Naive thymus-derived CD4-positive, alpha-beta T cell (primary cell): ENCODE measurements around the gene ITPRIPL1. TPM values are rescaled to one million over a fixed set of nuclear protein-coding genes. Genes with fewer than 3 reads are reported as not detected.

Experiments used
- ATAC-seq: fragments of 150-1000 bp; cut with Tn5 transposase; 2 replicates; pipeline ENCODE4 v1.10.0; 2021; ENCODE audit warnings: mild to moderate bottlenecking, moderate library complexity
- CTCF ChIA-PET: fragments of 350-600 bp; sonication (Branson Sonifier 250); formaldehyde crosslinking; loops from one replicate; lab custom pipeline; 2021; ENCODE audit warnings: antibody characterized with exemption; lab: Charles Lee
- POLR2A ChIA-PET: fragments of 350-600 bp; sonication (Branson Sonifier 250); formaldehyde crosslinking; loops from one replicate; lab custom pipeline; 2021; ENCODE audit warnings: antibody characterized with exemption, inconsistent platforms; lab: Charles Lee
- DNase-seq, 9 donors: peaks; one replicate each; pipeline versions ENCODE4 v3.0.0 to v3.0.0-alpha.2; 2020 to 2022; ENCODE audit warnings: mixed read lengths in 1 of 9
- H3K27ac ChIP-seq: one replicate; pipeline ENCODE4 v1.7.0; 2013; ENCODE audit warnings: mild to moderate bottlenecking, low read depth, low read length, moderate library complexity
- H3K27me3 ChIP-seq, 2 donors: one replicate each; pipeline ENCODE4 v1.7.0; 2013; ENCODE audit warnings: low read length in 2 of 2, mild to moderate bottlenecking in 2 of 2, moderate library complexity in 2 of 2; ENCODE audit not compliant: control insufficient read depth in 2 of 2, insufficient read depth in 2 of 2
- H3K36me3 ChIP-seq, 3 experiments: 1 replicate in 2 of 3; 2 replicates in 1 of 3; pipeline ENCODE4 v1.7.0; 2013; ENCODE audit warnings: low read length in 3 of 3, mild to moderate bottlenecking in 3 of 3, moderate library complexity in 1 of 3; ENCODE audit not compliant: insufficient read depth in 3 of 3, control insufficient read depth in 2 of 3
- H3K4me1 ChIP-seq, 2 donors: one replicate each; pipeline ENCODE4 v1.7.0; 2013; ENCODE audit warnings: low read length in 2 of 2, mild to moderate bottlenecking in 2 of 2, moderate library complexity in 1 of 2; ENCODE audit not compliant: control insufficient read depth in 2 of 2, insufficient read depth in 2 of 2
- H3K4me3 ChIP-seq: 2 replicates; pipeline ENCODE4 v1.7.0; 2013; ENCODE audit warnings: mild to moderate bottlenecking, low read length
- H3K9me3 ChIP-seq, 3 experiments: 1 replicate in 2 of 3; 2 replicates in 1 of 3; pipeline ENCODE4 v1.7.0; 2013; ENCODE audit warnings: low read length in 3 of 3; ENCODE audit not compliant: control insufficient read depth in 2 of 3
- H3K27ac Mint-ChIP-seq, 9 donors: one replicate each; pipeline ENCODE4 v1.8.0; 2020 to 2022; ENCODE audit warnings: mixed read lengths in 9 of 9, mild to moderate bottlenecking in 8 of 9, moderate library complexity in 5 of 9, inconsistent platforms in 2 of 9
- H3K27me3 Mint-ChIP-seq, 5 donors: one replicate each; pipeline ENCODE4 v1.8.0; 2021 to 2022; ENCODE audit warnings: mixed read lengths in 5 of 5, mild to moderate bottlenecking in 1 of 5
- H3K36me3 Mint-ChIP-seq, 5 donors: one replicate each; pipeline ENCODE4 v1.8.0; 2020 to 2022; ENCODE audit warnings: mixed read lengths in 5 of 5, mild to moderate bottlenecking in 3 of 5, inconsistent platforms in 1 of 5
- H3K4me1 Mint-ChIP-seq, 7 donors: one replicate each; pipeline ENCODE4 v1.8.0; 2020 to 2022; ENCODE audit warnings: mixed read lengths in 7 of 7, mild to moderate bottlenecking in 3 of 7, inconsistent platforms in 1 of 7
- H3K4me3 Mint-ChIP-seq, 10 donors: one replicate each; pipeline ENCODE4 v1.8.0; 2020 to 2022; ENCODE audit warnings: mild to moderate bottlenecking in 10 of 10, mixed read lengths in 10 of 10, moderate library complexity in 6 of 10, inconsistent platforms in 2 of 10
- H3K9me3 Mint-ChIP-seq, 11 donors: one replicate each; pipeline ENCODE4 v1.8.0; 2020 to 2022; ENCODE audit warnings: mixed read lengths in 11 of 11, mild to moderate bottlenecking in 4 of 11, inconsistent platforms in 1 of 11, moderate library complexity in 1 of 11
- intact Hi-C, 2 donors: fragments of 100-400 bp; cut with micrococcal nuclease; formaldehyde crosslinking; loops; one replicate each; pipeline ENCODE4 v1.15.1; 2023
- polyA plus RNA-seq, 2 donors: library from polyadenylated mRNA; unstranded; fragments of 300-500 nt; fragmentation: Illumina TruSeq; gene quantifications; one replicate each; pipeline ENCODE4 v1.2.3, GENCODE V29; 2021
- total RNA-seq, 6 experiments: library from RNA in 5 of 6; stranded (reverse) in 5 of 6; gene quantifications; 1 replicate in 5 of 6; 2 replicates in 1 of 6; pipeline ENCODE4 v1.2.3 and lab custom pipeline; 2021 to 2026

The ITPRIPL1 gene
- total and polyA plus RNA-seq, 7 experiments from 2014 or later = 0.37 to 30.4 (median 0.94) TPM

DNA sequence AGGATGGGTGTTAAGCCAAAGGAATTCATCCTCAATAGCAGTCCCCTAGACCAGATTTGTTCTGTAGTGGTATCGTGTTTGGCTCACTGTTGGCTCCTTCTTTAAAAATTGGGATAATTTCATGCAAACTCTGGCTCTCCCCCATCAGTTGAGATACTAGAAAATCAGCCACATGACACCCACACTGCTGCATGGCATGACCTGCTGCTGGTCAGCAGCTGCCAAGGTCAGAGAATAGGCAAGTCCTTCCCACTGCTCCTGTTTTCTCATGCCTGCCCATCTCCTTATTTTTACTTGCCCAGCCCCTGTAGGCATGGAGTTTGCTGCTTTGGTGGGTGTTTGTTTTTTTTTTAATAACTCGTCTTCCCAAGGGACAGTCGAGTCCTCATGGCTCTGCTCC is 18.7 kb upstream of the ITPRIPL1 start:
- H3K4me1 ChIP-seq = peaks cover 30 to 36% of the 10 kb centered on the region in 2 donors
- Mint-ChIP-seq H3K4me3 (peak overlapping the region; percentile 94 to 100 (median 99)), H3K27me3 (no peaks in the 10 kb centered on the region), H3K9me3 (peaks cover 0 to 5% (median 0%) of the 10 kb centered on the region in 11 donors), H3K4me1 (peaks cover 40 to 55% (median 51%) of the 10 kb centered on the region in 7 donors), H3K27ac (peak overlapping the region; percentile 97 to 100 (median 99)), H3K36me3 (peaks cover 13 to 36% (median 30%) of the 10 kb centered on the region in 5 donors)
- ChIA-PET CTCF (interaction anchor here (0.7 to 0.8 kb wide), 3 partner anchors 14 to 232 kb away, joined by 3 read pairs; no protein-coding TSS in a partner anchor), POLR2A (interaction anchor here (0.7 to 2.7 kb wide), 11 partner anchors 9 to 231 kb away, joined by 3 to 16 read pairs (median 5); partner anchors contain the start of genes ARID5A, CIAO1, ITPRIPL1 and TMEM127)
- peak overlapping the region; percentile 85 for H3K4me3 ChIP-seq
- ATAC-seq (no peak), DNase-seq (no peak)
- no peaks in the 10 kb centered on the region for H3K9me3 ChIP-seq
- intact Hi-C loops = loop anchor here (5.0 kb wide), 2 partner anchors 331 to 456 kb away; partner anchors contain the start of genes CNNM4 (in 1 of the 2) and KANSL3 (in 1 of the 2)
- H3K36me3 ChIP-seq = peaks cover 20 to 30% (median 22%) of the 10 kb centered on the region in 3 experiments
- peak overlapping the region; percentile 94 for H3K27ac ChIP-seq
- no peaks in the 10 kb centered on the region for H3K27me3 ChIP-seq

DNA sequence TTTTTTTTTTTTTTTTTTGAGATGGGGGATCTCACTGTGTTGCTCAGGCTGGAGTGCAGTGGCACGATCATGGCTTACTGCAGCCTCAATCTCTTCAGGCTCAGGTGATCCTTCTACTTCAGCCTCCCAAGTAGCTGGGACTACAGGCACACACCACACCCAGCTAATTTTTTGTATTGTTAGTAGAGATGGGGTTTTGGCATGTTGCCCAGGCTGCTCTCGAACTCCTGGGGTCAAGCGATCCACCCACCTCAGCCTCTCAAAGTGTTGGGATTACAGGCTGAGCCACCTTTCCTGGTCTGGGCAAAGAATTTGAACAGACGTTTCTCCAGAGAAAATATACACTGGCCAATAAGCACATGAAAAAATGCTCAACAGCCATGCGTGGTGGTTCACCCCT is 16.9 kb upstream of the ITPRIPL1 start:
- Mint-ChIP-seq H3K9me3 (peaks cover 0 to 5% (median 0%) of the 10 kb centered on the region in 11 donors), H3K27ac (no peak overlapping the region), H3K36me3 (peaks cover 0 to 29% (median 11%) of the 10 kb centered on the region in 5 donors), H3K4me3 (no peak overlapping the region), H3K27me3 (no peaks in the 10 kb centered on the region), H3K4me1 (peaks cover 24 to 50% (median 32%) of the 10 kb centered on the region in 7 donors)
- Histone ChIP-seq H3K4me1 (peaks cover 19 to 22% of the 10 kb centered on the region in 2 donors), H3K27me3 (no peaks in the 10 kb centered on the region), H3K36me3 (peaks cover 1 to 11% (median 3%) of the 10 kb centered on the region in 3 experiments), H3K9me3 (no peaks in the 10 kb centered on the region), H3K4me3 (no peak overlapping the region), H3K27ac (no peak overlapping the region)
- no peak for DNase-seq
- ChIA-PET CTCF (interaction anchor here (0.7 kb wide), 1 partner anchor 18 kb away, joined by 3 read pairs; no protein-coding TSS in a partner anchor), POLR2A (interaction anchor here (0.9 to 1.3 kb wide), 3 partner anchors 11 to 27 kb away, joined by 3 to 7 read pairs (median 3); partner anchors contain the start of gene NCAPH)
- intact Hi-C loops = loop anchor here (5.0 kb wide), 2 partner anchors 329 to 454 kb away; partner anchors contain the start of genes CNNM4 (in 1 of the 2) and KANSL3 (in 1 of the 2)
- no peak for ATAC-seq

DNA sequence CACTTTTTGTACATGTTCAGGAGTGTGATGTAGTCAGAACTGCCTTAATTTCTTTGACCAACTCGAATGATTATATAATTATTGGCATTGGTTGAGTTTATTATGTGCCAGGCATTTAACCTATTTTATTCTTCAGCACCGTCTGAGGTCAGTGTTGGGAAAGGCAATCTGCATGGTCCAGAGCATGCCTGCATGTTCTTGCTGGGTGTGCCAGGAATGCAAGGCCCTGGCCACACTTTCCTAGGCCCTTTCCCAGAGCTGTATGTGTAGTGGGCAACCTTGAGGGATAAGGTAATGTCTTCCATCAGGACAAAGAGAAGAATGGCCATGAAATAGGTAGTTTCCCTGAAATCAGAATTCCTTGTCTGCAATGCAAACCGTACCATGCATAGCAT is 10.1 kb upstream of the ITPRIPL1 start:
- ChIA-PET CTCF (no interaction called here), POLR2A (interaction anchor here (0.6 to 1.0 kb wide), 3 partner anchors 9 to 19 kb away, joined by 3 to 5 read pairs (median 3); partner anchors contain the start of gene SNRNP200)
- no peaks in the 10 kb centered on the region for H3K36me3 ChIP-seq
- DNase-seq (no peak), ATAC-seq (no peak)
- no peaks in the 10 kb centered on the region for H3K9me3 Mint-ChIP-seq
- H3K27me3 ChIP-seq = no peaks in the 10 kb centered on the region
- peaks cover 0 to 63% (median 16%) of the 10 kb centered on the region in 7 donors for H3K4me1 Mint-ChIP-seq
- peaks cover 10 to 31% of the 10 kb centered on the region in 2 donors for H3K4me1 ChIP-seq
- H3K27ac ChIP-seq = no peak overlapping the region
- no peak overlapping the region for H3K4me3 ChIP-seq
- peak overlapping the region in 3 of 10 donors; percentile 29 to 82 (median 36) for H3K4me3 Mint-ChIP-seq
- H3K36me3 Mint-ChIP-seq = peaks cover 0 to 28% (median 0%) of the 10 kb centered on the region in 5 donors
- peak overlapping the region in 4 of 9 donors; percentile 8 to 91 (median 40) for H3K27ac Mint-ChIP-seq
- intact Hi-C loops = loop anchor here in 1 of 2 donors (1.0 kb wide), 1 partner anchor 10 kb away; the partner anchor contains the start of gene SNRNP200
- no peaks in the 10 kb centered on the region for H3K9me3 ChIP-seq
- no peaks in the 10 kb centered on the region for H3K27me3 Mint-ChIP-seq

GRCh38 chr2:96315400-96316071 is 9.6 kb upstream of the ITPRIPL1 start:
- H3K4me3 ChIP-seq = no peak overlapping the region
- H3K9me3 ChIP-seq = no peaks in the 10 kb centered on the region
- ChIA-PET CTCF (no interaction called here), POLR2A (interaction anchor here (0.6 to 1.0 kb wide), 4 partner anchors 8 to 13 kb away, joined by 3 to 5 read pairs (median 4); partner anchors contain the start of gene SNRNP200)
- no peaks in the 10 kb centered on the region for H3K27me3 Mint-ChIP-seq
- peak overlapping the region in 3 of 9 donors; percentile 8 to 91 (median 61) for H3K27ac Mint-ChIP-seq
- H3K36me3 Mint-ChIP-seq = peaks cover 0 to 30% (median 0%) of the 10 kb centered on the region in 5 donors
- H3K9me3 Mint-ChIP-seq = no peaks in the 10 kb centered on the region
- peaks cover 0 to 65% (median 19%) of the 10 kb centered on the region in 7 donors for H3K4me1 Mint-ChIP-seq
- intact Hi-C loops = loop anchor here in 1 of 2 donors (1.0 kb wide), 1 partner anchor 10 kb away; the partner anchor contains the start of gene SNRNP200
- H3K27me3 ChIP-seq = no peaks in the 10 kb centered on the region
- peak overlapping the region in 4 of 10 donors; percentile 17 to 82 (median 26) for H3K4me3 Mint-ChIP-seq
- no peaks in the 10 kb centered on the region for H3K36me3 ChIP-seq
- ATAC-seq (peak; percentile 60), DNase-seq (peak in 1 of 9 donors; percentile 34)
- no peak overlapping the region for H3K27ac ChIP-seq
- H3K4me1 ChIP-seq = peaks cover 11 to 36% of the 10 kb centered on the region in 2 donors

DNA sequence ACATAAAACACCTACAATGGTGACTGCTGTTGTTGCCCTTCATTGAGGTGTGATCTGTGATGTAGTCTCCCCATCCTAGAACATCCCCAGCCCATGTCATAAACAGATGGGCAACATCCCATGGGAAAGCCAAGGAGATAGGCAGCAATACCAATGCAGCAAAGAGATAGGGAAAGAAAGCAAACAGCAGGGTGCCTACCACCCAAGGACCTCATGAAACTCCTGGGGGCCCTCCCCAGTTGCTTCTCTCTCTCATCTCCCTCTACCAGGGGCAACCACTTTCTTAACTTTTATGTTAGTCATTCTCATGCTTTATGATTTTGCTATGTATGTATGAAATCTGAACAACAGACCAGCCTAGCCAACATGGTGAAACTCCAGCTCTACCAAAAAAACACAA is 8.1 kb upstream of the ITPRIPL1 start:
- Mint-ChIP-seq H3K4me1 (peaks cover 0 to 67% (median 26%) of the 10 kb centered on the region in 7 donors), H3K4me3 (peak overlapping the region in 1 of 10 donors; percentile 64)
- POLR2A ChIA-PET = no interaction called here

DNA sequence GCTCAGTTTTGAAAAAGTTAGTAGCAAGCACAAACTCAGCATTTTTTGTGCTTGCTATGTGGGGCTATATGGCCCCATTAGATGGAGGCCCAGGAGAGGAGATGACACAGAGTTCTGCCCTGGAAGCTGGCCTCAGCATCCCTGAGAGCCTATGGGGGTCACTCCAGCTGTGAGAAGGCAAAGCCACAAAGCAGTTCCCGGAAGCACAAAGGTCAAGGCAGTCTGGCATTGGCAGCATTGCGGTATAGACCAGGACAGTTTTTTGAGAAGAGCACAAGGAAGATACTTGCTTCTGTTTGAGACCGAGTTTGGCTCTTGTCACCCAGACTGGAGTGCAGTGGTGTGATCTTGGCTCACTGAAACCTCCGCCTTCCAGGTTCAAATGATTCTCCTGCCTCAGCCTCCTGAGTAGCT is 7.5 kb upstream of the ITPRIPL1 start:
- no peak overlapping the region for H3K27ac ChIP-seq
- DNase-seq = no peak
- Mint-ChIP-seq H3K36me3 (peaks cover 0 to 26% (median 0%) of the 10 kb centered on the region in 5 donors), H3K9me3 (no peaks in the 10 kb centered on the region), H3K4me3 (peak overlapping the region in 1 of 10 donors; percentile 64), H3K27me3 (no peaks in the 10 kb centered on the region), H3K27ac (peak overlapping the region in 2 of 9 donors; percentile 11 to 91), H3K4me1 (peaks cover 0 to 63% (median 26%) of the 10 kb centered on the region in 7 donors)
- no peaks in the 10 kb centered on the region for H3K9me3 ChIP-seq
- no peak overlapping the region for H3K4me3 ChIP-seq
- ChIA-PET CTCF (interaction anchor here (0.6 kb wide), 1 partner anchor 181 kb away, joined by 3 read pairs; no protein-coding TSS in a partner anchor), POLR2A (no interaction called here)
- no peak for ATAC-seq
- H3K27me3 ChIP-seq = no peaks in the 10 kb centered on the region
- H3K4me1 ChIP-seq = peaks cover 17 to 43% of the 10 kb centered on the region in 2 donors
- intact Hi-C loops = no loop called here
- no peaks in the 10 kb centered on the region for H3K36me3 ChIP-seq

More for the DNA sequence above, 8.1 kb upstream of the ITPRIPL1 start:
- ATAC-seq (no peak), DNase-seq (no peak)
- H3K36me3 Mint-ChIP-seq = peaks cover 0 to 28% (median 0%) of the 10 kb centered on the region in 5 donors
- no peaks in the 10 kb centered on the region for H3K9me3 Mint-ChIP-seq
- H3K27ac ChIP-seq = no peak overlapping the region
- H3K27me3 Mint-ChIP-seq = no peaks in the 10 kb centered on the region
- H3K9me3 ChIP-seq = no peaks in the 10 kb centered on the region
- H3K4me3 ChIP-seq = no peak overlapping the region
- H3K27me3 ChIP-seq = no peaks in the 10 kb centered on the region
- H3K27ac Mint-ChIP-seq = peak overlapping the region in 2 of 9 donors; percentile 61 to 91
- CTCF ChIA-PET = no interaction called here
- H3K4me1 ChIP-seq = peaks cover 17 to 40% of the 10 kb centered on the region in 2 donors
- intact Hi-C loops = no loop called here
- H3K36me3 ChIP-seq = no peaks in the 10 kb centered on the region
